Keratinocyte (primary cell): ENCODE measurements around the gene SLC38A8. TPM values are rescaled to one million over a fixed set of nuclear protein-coding genes. Genes with fewer than 3 reads are reported as not detected.

ENCODE experiments used
- DNase-seq: peaks from one replicate; pipeline ENCODE4 v3.0.0-alpha.2; 2011; ENCODE audit warnings: low read depth, missing footprints, low spot score
- FAIRE-seq: peaks from 2 replicates; lab custom pipeline; 2011; peaks lifted over from hg19 to GRCh38; lab: Jason Lieb, UNC
- H2AFZ ChIP-seq: 2 replicates; pipeline ENCODE4 v1.6.0; 2012; ENCODE audit warnings: low read length, control low read depth, inconsistent platforms; ENCODE audit not compliant: control insufficient read depth
- H3K27ac ChIP-seq: 2 replicates; pipeline ENCODE4 v1.5.1; 2011; ENCODE audit warnings: low read length; ENCODE audit not compliant: control insufficient read depth, insufficient read depth
- H3K27me3 ChIP-seq: 3 replicates; pipeline ENCODE4 v1.6.0; 2011; ENCODE audit warnings: low read length; ENCODE audit not compliant: control insufficient read depth, insufficient read depth; ENCODE audit errors: extremely low read depth
- H3K36me3 ChIP-seq, 2 experiments: 2 replicates in 1 of 2; 3 replicates in 1 of 2; pipeline ENCODE4 v1.5.1; 2011; ENCODE audit warnings: low read length in 2 of 2, mild to moderate bottlenecking in 1 of 2; ENCODE audit not compliant: control insufficient read depth in 2 of 2, insufficient read depth in 2 of 2; ENCODE audit errors: extremely low read depth in 1 of 2
- H3K4me1 ChIP-seq: 3 replicates; pipeline ENCODE4 v1.5.1; 2011; ENCODE audit warnings: low read length; ENCODE audit not compliant: control insufficient read depth, insufficient read depth; ENCODE audit errors: extremely low read depth
- H3K4me2 ChIP-seq: 3 replicates; pipeline ENCODE4 v1.6.0; 2011; ENCODE audit warnings: low read depth, low read length; ENCODE audit not compliant: control insufficient read depth, insufficient read depth; ENCODE audit errors: extremely low read depth
- H3K4me3 ChIP-seq, 3 experiments: fragments of 200-600 bp in 1 of 3; sonication (generic) in 1 of 3; 2 replicates in 2 of 3; 3 replicates in 1 of 3; pipeline ENCODE4 v1.5.1; 2011 to 2016; ENCODE audit warnings: low read length in 3 of 3, mild to moderate bottlenecking in 3 of 3, control low read depth in 2 of 3, inconsistent platforms in 1 of 3, low read depth in 1 of 3, mixed read lengths in 1 of 3, mixed run types in 1 of 3, moderate library complexity in 1 of 3; ENCODE audit not compliant: control insufficient read depth in 2 of 3, insufficient read depth in 2 of 3; ENCODE audit errors: extremely low read depth in 1 of 3
- H3K79me2 ChIP-seq: 2 replicates; pipeline ENCODE4 v1.6.0; 2012; ENCODE audit warnings: low read length; ENCODE audit not compliant: control insufficient read depth, insufficient read depth
- H3K9ac ChIP-seq: 3 replicates; pipeline ENCODE4 v1.6.0; 2011; ENCODE audit warnings: low read length; ENCODE audit not compliant: control insufficient read depth, insufficient read depth; ENCODE audit errors: extremely low read depth
- H3K9me1 ChIP-seq: 3 replicates; pipeline ENCODE4 v1.6.0; 2011; ENCODE audit warnings: low read length; ENCODE audit not compliant: control insufficient read depth, insufficient read depth; ENCODE audit errors: extremely low read depth
- H3K9me3 ChIP-seq: 2 replicates; pipeline ENCODE4 v1.5.1; 2012; ENCODE audit warnings: low read depth, low read length; ENCODE audit not compliant: control insufficient read depth
- H4K20me1 ChIP-seq: 3 replicates; pipeline ENCODE4 v1.6.0; 2011; ENCODE audit warnings: low read length; ENCODE audit not compliant: control insufficient read depth, insufficient read depth; ENCODE audit errors: extremely low read depth
- EZH2 ChIP-seq: IDR thresholded peaks from one replicate; pipeline ENCODE4 v1.6.1; 2012; ENCODE audit warnings: inconsistent platforms, mild to moderate bottlenecking, low read length, moderate library complexity
- dilution Hi-C: fragments of 300-500 bp; cut with MboI; formaldehyde crosslinking; loops from one replicate; pipeline ENCODE4 v1.7.0; 2020; ENCODE audit warnings: low sequenced_read_pairs; ENCODE audit not compliant: extremely low pct_ligation_motif_present
- polyA plus RNA-seq, 5 experiments: library from polyadenylated mRNA; depleted of rRNA in 3 of 5; stranded (reverse) in 3 of 5; stranded (forward) in 1 of 5; unstranded in 1 of 5; fragments of >200 nt; gene quantifications; 1 replicate in 1 of 5; 2 replicates in 3 of 5; 3 replicates in 1 of 5; pipeline versions ENCODE4 v1.2.1 to v1.2.3, GENCODE V29; 2011 to 2012; ENCODE audit warnings: missing spikeins in 2 of 5, low read depth in 1 of 5, low replicate concordance in 1 of 5
- TF ChIP-seq, protein P1 (sequence below), 3 experiments: IDR thresholded peaks in 1 of 3; conservative IDR thresholded peaks in 1 of 3; optimal IDR thresholded peaks in 1 of 3; 2 replicates in 2 of 3; 3 replicates in 1 of 3; pipeline versions ENCODE3 to v1.5.1; 2011; ENCODE audit warnings: low read length in 3 of 3, mild to moderate bottlenecking in 3 of 3, moderate library complexity in 2 of 3, control low read depth in 1 of 3, inconsistent platforms in 1 of 3; ENCODE audit not compliant: insufficient read depth in 2 of 3; ENCODE audit errors: extremely low read depth in 1 of 3

SLC38A8 gene
- polyA plus RNA-seq, 1 donor (not counting 4 experiments of a cell fraction or from before 2014, with no cell fraction given): not detected

DNA sequence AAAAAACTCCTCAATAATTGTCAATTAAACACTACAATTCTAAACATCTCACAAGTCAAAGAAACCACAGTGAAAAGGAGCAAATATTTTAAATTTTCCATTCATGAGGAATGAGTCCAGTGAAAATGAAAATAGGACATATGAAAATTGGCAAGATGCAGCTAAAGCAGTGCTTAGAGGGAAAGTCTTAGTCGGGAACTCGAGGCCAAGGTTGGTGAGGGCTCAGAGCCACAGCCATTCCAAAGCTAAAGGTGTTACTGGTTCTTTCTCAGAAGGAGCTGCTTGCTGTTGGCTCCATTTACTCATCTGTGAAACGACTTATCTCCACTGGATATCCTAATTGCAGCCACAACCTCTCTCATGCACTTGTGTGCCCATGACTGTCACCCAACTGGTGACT, 6.5 kb downstream of the SLC38A8 start:
- Histone ChIP-seq H3K27ac (no peak overlapping the region), H3K79me2 (no peaks in the 10 kb centered on the region), H3K4me1 (no peaks in the 10 kb centered on the region), H3K27me3 (peaks cover 20% of the 10 kb centered on the region), H3K9ac (no peak overlapping the region), H2AFZ (no peak overlapping the region), H4K20me1 (no peaks in the 10 kb centered on the region), H3K4me2 (no peak overlapping the region), H3K4me3 (no peak overlapping the region), H3K9me3 (peaks cover 3% of the 10 kb centered on the region), H3K9me1 (no peaks in the 10 kb centered on the region), H3K36me3 (no peaks in the 10 kb centered on the region)
- TF ChIP-seq, protein P1, sequence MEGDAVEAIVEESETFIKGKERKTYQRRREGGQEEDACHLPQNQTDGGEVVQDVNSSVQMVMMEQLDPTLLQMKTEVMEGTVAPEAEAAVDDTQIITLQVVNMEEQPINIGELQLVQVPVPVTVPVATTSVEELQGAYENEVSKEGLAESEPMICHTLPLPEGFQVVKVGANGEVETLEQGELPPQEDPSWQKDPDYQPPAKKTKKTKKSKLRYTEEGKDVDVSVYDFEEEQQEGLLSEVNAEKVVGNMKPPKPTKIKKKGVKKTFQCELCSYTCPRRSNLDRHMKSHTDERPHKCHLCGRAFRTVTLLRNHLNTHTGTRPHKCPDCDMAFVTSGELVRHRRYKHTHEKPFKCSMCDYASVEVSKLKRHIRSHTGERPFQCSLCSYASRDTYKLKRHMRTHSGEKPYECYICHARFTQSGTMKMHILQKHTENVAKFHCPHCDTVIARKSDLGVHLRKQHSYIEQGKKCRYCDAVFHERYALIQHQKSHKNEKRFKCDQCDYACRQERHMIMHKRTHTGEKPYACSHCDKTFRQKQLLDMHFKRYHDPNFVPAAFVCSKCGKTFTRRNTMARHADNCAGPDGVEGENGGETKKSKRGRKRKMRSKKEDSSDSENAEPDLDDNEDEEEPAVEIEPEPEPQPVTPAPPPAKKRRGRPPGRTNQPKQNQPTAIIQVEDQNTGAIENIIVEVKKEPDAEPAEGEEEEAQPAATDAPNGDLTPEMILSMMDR (optimal IDR thresholded peaks at IDR 0.05 in 1 of 3, IDR thresholded peaks at IDR 0.05 in 1 of 3, conservative IDR thresholded peaks at IDR 0.05 in 1 of 3; ENCODE audit: extremely low read depth in 1 of 3, insufficient read depth in 2 of 3, low read length in 3 of 3): no peak
- no peak for TF ChIP-seq EZH2
- DNase-seq: no peak
- no peak for FAIRE-seq
- dilution Hi-C loops: no loop called here

DNA sequence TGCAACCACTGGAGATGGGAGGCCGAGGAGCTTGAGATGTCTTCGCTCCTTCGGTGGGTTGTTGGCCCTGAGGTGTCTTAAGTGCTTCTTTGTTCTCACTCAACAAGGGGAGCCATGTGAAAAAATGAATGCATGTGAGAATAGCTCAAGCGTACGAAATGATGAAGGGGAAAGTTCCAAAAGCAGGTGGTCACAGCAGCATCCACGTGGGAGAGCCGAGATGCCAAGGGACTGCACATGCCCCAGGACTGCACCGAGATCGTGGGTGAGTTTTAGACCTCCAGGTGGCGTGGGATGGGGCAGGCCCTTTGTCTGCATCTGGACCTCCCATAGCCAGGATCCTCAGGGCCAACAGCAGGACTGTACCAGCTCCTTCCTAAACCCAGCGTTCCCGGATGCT, 8.1 kb downstream of the SLC38A8 start:
- Histone ChIP-seq H3K4me2 (no peak overlapping the region), H2AFZ (no peak overlapping the region), H3K9ac (no peak overlapping the region), H3K4me3 (no peak overlapping the region), H3K27me3 (peaks cover 6% of the 10 kb centered on the region), H3K4me1 (no peaks in the 10 kb centered on the region), H3K79me2 (no peaks in the 10 kb centered on the region), H3K27ac (no peak overlapping the region), H4K20me1 (no peaks in the 10 kb centered on the region), H3K9me3 (peaks cover 3% of the 10 kb centered on the region), H3K36me3 (no peaks in the 10 kb centered on the region), H3K9me1 (no peaks in the 10 kb centered on the region)
- dilution Hi-C loops: no loop called here
- TF ChIP-seq, protein P1 (optimal IDR thresholded peaks at IDR 0.05 in 1 of 3, IDR thresholded peaks at IDR 0.05 in 1 of 3, conservative IDR thresholded peaks at IDR 0.05 in 1 of 3; ENCODE audit: extremely low read depth in 1 of 3, insufficient read depth in 2 of 3, low read length in 3 of 3): no peak
- TF ChIP-seq EZH2: no peak
- no peak for FAIRE-seq
- DNase-seq: no peak
